Activated CD4-positive, CD25-positive, alpha-beta regulatory T cell treated with anti-CD3 and anti-CD28 coated beads, Interleukin-2, amount 50 U/mL, for 24 hours (primary cell): ENCODE measurements around the gene CCDC3.

ENCODE experiments used
- ATAC-seq, 2 donors: fragments of 150-1000 bp; cut with Tn5 transposase; one replicate each; pipeline ENCODE4 v1.10.0; 2021; ENCODE audit warnings: mild to moderate bottlenecking in 1 of 2, moderate library complexity in 1 of 2

CCDC3 gene

GRCh38 chr10:12919574-12919973 lies 81.9 kb downstream of the CCDC3 start:
- no peak for ATAC-seq

- no peak for ATAC-seq
Measured at GRCh38 chr10:12916587-12916986, 84.9 kb downstream of the CCDC3 start.

GRCh38 chr10:12915637-12916168 lies 85.8 kb downstream of the CCDC3 start:
- ATAC-seq: no peak

GRCh38 chr10:12914111-12914510 lies 87.4 kb downstream of the CCDC3 start:
- ATAC-seq: no peak

GRCh38 chr10:12911795-12912194 lies 89.7 kb downstream of the CCDC3 start:
- ATAC-seq: no peak

GRCh38 chr10:12910835-12911234 lies 90.7 kb downstream of the CCDC3 start:
- ATAC-seq: no peak

- ATAC-seq: no peak
Measured at GRCh38 chr10:12909836-12910185, 91.7 kb downstream of the CCDC3 start.

- no peak for ATAC-seq
Measured at GRCh38 chr10:12909182-12909835, 92.2 kb downstream of the CCDC3 start.

GRCh38 chr10:12908773-12909172 lies 92.7 kb downstream of the CCDC3 start:
- ATAC-seq: no peak

GRCh38 chr10:12907656-12908055 lies 93.9 kb downstream of the CCDC3 start:
- no peak for ATAC-seq

GRCh38 chr10:12906051-12906541 lies 95.4 kb downstream of the CCDC3 start:
- no peak for ATAC-seq

- no peak for ATAC-seq
Measured at GRCh38 chr10:12905067-12905466, 96.4 kb downstream of the CCDC3 start.

GRCh38 chr10:12902851-12903358 lies 98.6 kb downstream of the CCDC3 start:
- ATAC-seq: no peak

GRCh38 chr10:12902135-12902572 lies 99.4 kb downstream of the CCDC3 start:
- ATAC-seq: no peak

- ATAC-seq: no peak
Measured at GRCh38 chr10:12899546-12899945, 102.0 kb downstream of the CCDC3 start.

- ATAC-seq: no peak
Measured at GRCh38 chr10:12898271-12898670, 103.2 kb downstream of the CCDC3 start.

GRCh38 chr10:12897278-12897677 lies 104.2 kb downstream of the CCDC3 start:
- no peak for ATAC-seq

- no peak for ATAC-seq
Measured at GRCh38 chr10:12896251-12896650, 105.3 kb downstream of the CCDC3 start.

GRCh38 chr10:12892924-12893323 lies 108.6 kb downstream of the CCDC3 start:
- ATAC-seq: no peak

GRCh38 chr10:12890958-12891357 lies 110.6 kb downstream of the CCDC3 start:
- ATAC-seq: no peak

GRCh38 chr10:12888470-12888869 lies 113.0 kb downstream of the CCDC3 start:
- ATAC-seq: no peak

- ATAC-seq: no peak
Measured at GRCh38 chr10:12887780-12888179, 113.7 kb downstream of the CCDC3 start.

GRCh38 chr10:12884851-12885250 lies 116.7 kb downstream of the CCDC3 start:
- ATAC-seq: no peak

GRCh38 chr10:12880423-12880822 lies 121.1 kb downstream of the CCDC3 start:
- no peak for ATAC-seq

GRCh38 chr10:12877150-12877549 lies 124.4 kb downstream of the CCDC3 start:
- ATAC-seq: no peak
